Progenitor cell of endocrine pancreas (in vitro differentiated cells): ENCODE results near the gene SRRD. TPM values are rescaled to one million over a fixed set of nuclear protein-coding genes. Genes with fewer than 3 reads are reported as not detected.

Source experiments
- DNase-seq: peaks from one replicate; pipeline ENCODE4 v3.0.0; 2021; ENCODE audit warnings: low spot score; ENCODE audit not compliant: unreplicated experiment
- H3K27ac Mint-ChIP-seq: 2 replicates; pipeline ENCODE4 v1.8.0; 2021; ENCODE audit warnings: mild to moderate bottlenecking, moderate library complexity, mixed read lengths
- H3K27me3 Mint-ChIP-seq: 2 replicates; pipeline ENCODE4 v1.8.0; 2021; ENCODE audit warnings: mixed read lengths
- H3K36me3 Mint-ChIP-seq: 2 replicates; pipeline ENCODE4 v1.8.0; 2022; ENCODE audit warnings: mixed read lengths; ENCODE audit not compliant: insufficient read depth
- H3K4me1 Mint-ChIP-seq: 2 replicates; pipeline ENCODE4 v1.8.0; 2021; ENCODE audit warnings: low read depth, mixed read lengths
- H3K4me3 Mint-ChIP-seq: 2 replicates; pipeline ENCODE4 v1.8.0; 2021; ENCODE audit warnings: low read depth, mild to moderate bottlenecking, moderate library complexity, mixed read lengths
- H3K9me3 Mint-ChIP-seq: 2 replicates; pipeline ENCODE4 v1.8.0; 2021; ENCODE audit warnings: low read depth, mixed read lengths
- CTCF ChIP-seq: fragments of 200-600 bp; sonication (generic); IDR thresholded peaks from one replicate; pipeline ENCODE4 v1.5.0; 2021; ENCODE audit warnings: antibody characterized with exemption, mild to moderate bottlenecking; ENCODE audit not compliant: unreplicated experiment
- total RNA-seq: library from RNA; stranded (reverse); gene quantifications from 2 replicates; pipeline ENCODE4 v1.2.1, GENCODE V29; 2021

Gene SRRD
- total RNA-seq, 1 donor from 2014 or later: 23.2 TPM

GRCh38 chr22:26512149-26512793 lies 28.6 kb downstream of the SRRD start, which contains the start of gene TFIP11:
TSS of gene TFIP11 (minus strand) at chr22:26512473. CDS start at chr22:26510272, 2,201 bp downstream.
- Mint-ChIP-seq H3K27ac (peak within 1 kb of the TSS; percentile 99), H3K36me3 (peaks cover 9% of the 10 kb centered on the region), H3K27me3 (no peaks in the 10 kb centered on the region), H3K9me3 (no peaks in the 10 kb centered on the region), H3K4me3 (peak within 1 kb of the TSS; percentile 99), H3K4me1 (peaks cover 31% of the 10 kb centered on the region)
- DNase-seq: peak; percentile 90
- TF ChIP-seq CTCF: peak; percentile 51

GRCh38 chr22:26513838-26514237 lies 30.2 kb downstream of the SRRD start:
- Mint-ChIP-seq H3K36me3 (peaks cover 9% of the 10 kb centered on the region), H3K27ac (no peak overlapping the region)

GRCh38 chr22:26514419-26515161 lies 30.9 kb downstream of the SRRD start:
- Mint-ChIP-seq H3K4me1 (peaks cover 31% of the 10 kb centered on the region), H3K36me3 (peaks cover 4% of the 10 kb centered on the region), H3K27me3 (no peaks in the 10 kb centered on the region), H3K4me3 (peak overlapping the region; percentile 14), H3K9me3 (no peaks in the 10 kb centered on the region), H3K27ac (no peak overlapping the region)
- no peak for TF ChIP-seq CTCF
- DNase-seq: no peak

More at GRCh38 chr22:26513838-26514237, 30.2 kb downstream of the SRRD start:
- Mint-ChIP-seq H3K9me3 (no peaks in the 10 kb centered on the region), H3K4me1 (peaks cover 31% of the 10 kb centered on the region), H3K27me3 (no peaks in the 10 kb centered on the region), H3K4me3 (peak overlapping the region; percentile 99)
- no peak for TF ChIP-seq CTCF
- DNase-seq: no peak

GRCh38 chr22:26515931-26516330 lies 32.3 kb downstream of the SRRD start:
- Mint-ChIP-seq H3K4me1 (peaks cover 28% of the 10 kb centered on the region), H3K4me3 (no peak overlapping the region), H3K27ac (no peak overlapping the region), H3K36me3 (no peaks in the 10 kb centered on the region), H3K9me3 (no peaks in the 10 kb centered on the region), H3K27me3 (no peaks in the 10 kb centered on the region)
- no peak for TF ChIP-seq CTCF
- no peak for DNase-seq

GRCh38 chr22:26516503-26516902 lies 32.8 kb downstream of the SRRD start:
- peaks cover 22% of the 10 kb centered on the region for H3K4me1 Mint-ChIP-seq
- no peaks in the 10 kb centered on the region for H3K36me3 Mint-ChIP-seq
- H3K27ac Mint-ChIP-seq: no peak overlapping the region
- DNase-seq: no peak
- H3K27me3 Mint-ChIP-seq: no peaks in the 10 kb centered on the region
- H3K4me3 Mint-ChIP-seq: no peak overlapping the region
- TF ChIP-seq CTCF: no peak
- H3K9me3 Mint-ChIP-seq: no peaks in the 10 kb centered on the region
